Gastroesophageal sphincter (tissue), 3 donors: ENCODE data around the gene HK3.

ENCODE experiments used
- CTCF ChIP-seq, 4 experiments: fragments of 200-600 bp in 2 of 4; fragments of 450-650 bp in 2 of 4; sonication (generic) in 1 of 4; IDR thresholded peaks; one replicate each; pipeline ENCODE4 v1.5.1; 2017 to 2019; ENCODE audit warnings: antibody characterized with exemption in 4 of 4, mild to moderate bottlenecking in 2 of 4, moderate library complexity in 2 of 4
- POLR2A ChIP-seq, 2 donors: fragments of 450-650 bp; IDR thresholded peaks; one replicate each; pipeline ENCODE4 v1.6.1; 2017; ENCODE audit warnings: antibody characterized with exemption in 2 of 2, mild to moderate bottlenecking in 2 of 2, moderate library complexity in 1 of 2

DNA sequence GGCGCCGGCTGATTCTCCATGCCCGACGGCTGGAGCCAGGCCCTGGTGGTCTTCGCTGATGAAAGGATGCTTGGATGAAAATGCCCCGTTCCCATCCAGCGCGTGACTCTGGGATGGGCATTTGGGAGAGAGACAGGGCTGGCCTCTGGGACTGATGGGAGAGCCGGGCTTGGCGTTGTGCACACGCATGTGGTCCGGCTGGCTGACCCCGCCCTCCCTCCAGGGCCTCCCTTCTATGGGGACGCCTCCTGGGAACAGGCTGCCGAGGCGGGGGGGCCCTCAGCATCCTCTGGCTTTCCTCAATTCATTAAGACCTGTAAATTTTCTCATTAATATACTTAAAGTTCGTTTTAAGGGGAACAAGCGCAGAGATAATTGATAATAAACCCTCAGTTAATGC is 52.0 kb downstream of the HK3 start:
- TF ChIP-seq CTCF (IDR thresholded peaks at IDR 0.05) (no peak), POLR2A (IDR thresholded peaks at IDR 0.05) (no peak)
